ENCODE data around the gene ASPA.

GRCh38 chr17:3501344-3501743 is 25.5 kb downstream of the ASPA start:
- TF ChIP-seq CTCF (IDR thresholded peaks at IDR 0.05; ENCODE audit: low read depth, low read length), result no peak
- TF ChIP-seq POLR2A (IDR thresholded peaks at IDR 0.05; ENCODE audit: extremely low read depth, insufficient read length), result no peak
- no peak for TF ChIP-seq MYC (IDR thresholded peaks at IDR 0.05; ENCODE audit: low read depth, low read length)
- no peak for TF ChIP-seq MAX (IDR thresholded peaks at IDR 0.05; ENCODE audit: low read depth, low read length)

All from NB4 (cell line).